ENCODE results near the gene CDC42.
"Not testable (repeated sequence)": the region's sequence is repeated elsewhere in the genome, so short reads cannot be mapped to it uniquely, and the experiment has no call there.

CDC42 gene

GRCh38 chr1:22052115-22053016 is at the start of gene CDC42:
Gene CDC42 (plus strand): TSS chr1:22052709. CDS start chr1:22078479, 25,770 bp downstream.
- peak; percentile 97 for DNase-seq (ENCODE audit: low spot score)

DNA sequence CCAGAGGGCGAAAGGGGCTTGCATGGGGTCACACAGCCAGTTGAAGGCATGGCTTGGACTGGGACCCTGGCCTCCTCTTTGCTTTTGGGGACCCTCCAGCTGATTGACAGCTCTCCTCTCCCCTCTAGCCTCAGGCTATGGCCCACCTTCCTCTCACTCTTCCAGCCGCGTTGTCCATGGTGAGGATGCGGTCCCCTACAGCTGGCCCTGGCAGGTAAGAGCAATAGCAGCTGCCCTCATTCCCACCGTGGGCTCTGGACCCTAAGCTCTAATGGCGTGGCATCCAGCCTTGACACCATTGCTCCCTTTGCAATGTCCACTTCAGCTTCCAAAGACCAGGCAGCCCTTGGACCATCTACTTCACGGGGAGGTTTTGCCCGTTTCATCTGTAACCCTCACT is 49.6 kb upstream of the CDC42 start:
- DNase-seq (ENCODE audit: low spot score): not testable (repeated sequence)

DNA sequence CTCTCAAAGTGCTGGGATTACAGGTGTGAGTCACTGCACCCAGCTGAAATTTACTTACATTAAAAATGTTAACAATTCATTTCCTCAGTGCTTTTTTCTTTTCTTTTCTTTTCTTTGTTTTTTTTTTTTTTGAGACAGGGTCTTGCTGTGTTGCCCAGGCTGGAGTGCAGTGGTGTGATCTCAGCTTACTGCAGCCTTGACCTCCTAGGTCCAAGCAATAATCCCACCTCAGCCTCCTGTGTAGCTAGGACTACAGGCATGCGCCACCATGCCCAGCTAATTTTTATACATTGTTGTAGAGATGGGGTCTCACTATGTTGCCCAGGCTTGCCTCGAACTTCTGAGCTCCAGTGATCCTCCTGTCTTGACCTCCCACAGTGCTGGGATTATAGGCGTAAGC is 48.5 kb upstream of the CDC42 start:
- not testable (repeated sequence) for DNase-seq (ENCODE audit: low spot score)

DNA sequence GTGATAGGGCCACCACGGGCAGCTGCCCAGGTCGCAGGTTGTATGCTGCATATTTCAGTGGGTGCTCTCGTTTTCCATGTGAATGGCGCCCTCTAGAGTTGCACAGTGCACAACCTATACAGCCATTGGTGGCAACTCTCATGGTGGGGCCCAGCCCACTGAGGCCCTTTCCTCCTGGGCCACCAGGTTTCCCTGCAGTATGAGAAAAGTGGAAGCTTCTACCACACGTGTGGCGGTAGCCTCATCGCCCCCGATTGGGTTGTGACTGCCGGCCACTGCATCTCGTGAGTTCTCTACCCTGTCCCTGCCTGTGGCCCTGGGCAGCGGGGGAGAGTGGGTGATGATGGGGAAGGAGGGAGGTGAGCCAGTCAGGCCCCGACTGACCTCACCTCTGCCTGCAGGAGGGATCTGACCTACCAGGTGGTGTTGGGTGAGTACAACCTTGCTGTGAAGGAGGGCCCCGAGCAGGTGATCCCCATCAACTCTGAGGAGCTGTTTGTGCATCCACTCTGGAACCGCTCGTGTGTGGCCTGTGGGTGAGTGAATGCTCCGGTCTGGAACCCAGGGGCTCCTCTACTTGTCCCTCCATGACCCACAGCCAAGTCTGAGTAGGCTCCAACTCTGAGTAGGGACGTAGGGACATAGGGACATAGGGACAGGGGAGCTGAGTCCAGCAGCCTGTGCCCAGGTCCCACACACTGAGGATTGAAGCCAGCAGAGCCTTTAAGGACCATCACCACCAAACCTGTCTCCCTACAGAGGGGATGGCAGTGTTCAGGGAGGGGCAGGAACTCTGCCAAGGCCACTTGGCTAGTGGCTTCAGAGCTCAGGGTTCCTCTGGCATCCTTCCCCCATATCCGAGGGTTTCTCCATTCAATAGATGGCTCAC is 47.0 kb upstream of the CDC42 start:
- peak; percentile 52 for DNase-seq (ENCODE audit: low spot score)

DNA sequence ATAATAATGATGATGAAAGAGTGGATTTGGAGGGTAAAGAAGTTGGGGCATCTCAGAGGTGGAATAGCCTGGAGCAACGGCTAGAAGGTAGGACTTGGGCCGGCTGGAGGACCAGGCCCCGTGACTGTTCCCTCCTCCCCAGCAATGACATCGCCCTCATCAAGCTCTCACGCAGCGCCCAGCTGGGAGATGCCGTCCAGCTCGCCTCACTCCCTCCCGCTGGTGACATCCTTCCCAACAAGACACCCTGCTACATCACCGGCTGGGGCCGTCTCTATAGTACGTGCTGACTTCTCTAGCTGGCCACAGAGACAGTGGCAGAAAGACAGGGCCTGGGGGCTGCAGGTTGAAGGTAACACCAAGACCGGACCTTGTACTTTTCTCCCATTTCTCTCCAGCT is 45.8 kb upstream of the CDC42 start:
- not testable (repeated sequence) for DNase-seq (ENCODE audit: low spot score)

DNA sequence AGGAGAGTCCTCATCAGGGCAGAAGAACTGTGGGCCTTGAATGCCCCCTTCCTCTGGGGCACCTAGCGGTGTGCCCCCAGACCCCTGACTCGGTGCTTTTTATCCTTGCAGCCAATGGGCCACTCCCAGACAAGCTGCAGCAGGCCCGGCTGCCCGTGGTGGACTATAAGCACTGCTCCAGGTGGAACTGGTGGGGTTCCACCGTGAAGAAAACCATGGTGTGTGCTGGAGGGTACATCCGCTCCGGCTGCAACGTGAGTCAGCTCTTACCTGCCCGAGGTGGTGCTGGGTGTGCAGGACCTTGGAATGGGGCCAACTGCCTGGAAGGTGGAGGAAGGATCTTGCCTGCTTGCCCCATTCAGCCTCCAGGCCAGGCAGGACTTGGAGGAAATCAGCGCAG is 45.2 kb upstream of the CDC42 start:
- not testable (repeated sequence) for DNase-seq (ENCODE audit: low spot score)

DNA sequence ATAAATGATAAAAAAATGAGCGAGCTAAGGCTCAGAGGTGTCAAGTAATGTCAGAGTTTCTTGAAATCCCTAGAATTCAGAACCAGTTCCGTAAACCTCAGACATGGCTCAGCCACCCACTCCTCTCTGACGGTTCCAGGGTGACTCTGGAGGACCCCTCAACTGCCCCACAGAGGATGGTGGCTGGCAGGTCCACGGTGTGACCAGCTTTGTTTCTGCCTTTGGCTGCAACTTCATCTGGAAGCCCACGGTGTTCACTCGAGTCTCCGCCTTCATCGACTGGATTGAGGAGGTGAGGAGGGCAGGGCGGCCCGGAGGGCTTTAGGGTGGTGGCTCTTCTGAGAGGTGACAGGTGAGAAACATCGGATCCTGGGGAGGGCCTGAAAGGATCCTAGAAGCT is 42.9 kb upstream of the CDC42 start:
- DNase-seq (ENCODE audit: low spot score): not testable (repeated sequence)

DNA sequence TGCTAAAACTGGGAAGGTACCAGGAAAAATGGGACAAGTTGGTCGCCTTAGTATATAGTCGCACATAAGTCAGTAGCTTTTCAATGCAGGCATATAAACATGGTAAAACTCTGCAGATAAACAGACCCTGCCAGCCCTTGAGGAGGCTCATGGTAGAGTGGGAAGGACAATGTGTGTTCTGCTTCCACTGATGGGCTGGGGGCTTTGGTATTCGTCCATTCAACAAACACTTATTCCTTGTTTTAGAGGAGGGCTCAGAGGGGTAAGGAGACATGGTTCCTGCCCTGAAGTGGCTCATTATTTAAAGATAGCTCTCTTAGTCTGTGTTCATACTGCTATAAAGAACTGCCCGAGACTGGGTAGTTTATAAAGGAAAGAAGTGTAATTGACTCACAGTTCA is 39.8 kb upstream of the CDC42 start:
- not testable (repeated sequence) for DNase-seq (ENCODE audit: low spot score)

GRCh38 chr1:22014575-22015206 is 37.8 kb upstream of the CDC42 start:
- not testable (repeated sequence) for DNase-seq (ENCODE audit: low spot score)

DNA sequence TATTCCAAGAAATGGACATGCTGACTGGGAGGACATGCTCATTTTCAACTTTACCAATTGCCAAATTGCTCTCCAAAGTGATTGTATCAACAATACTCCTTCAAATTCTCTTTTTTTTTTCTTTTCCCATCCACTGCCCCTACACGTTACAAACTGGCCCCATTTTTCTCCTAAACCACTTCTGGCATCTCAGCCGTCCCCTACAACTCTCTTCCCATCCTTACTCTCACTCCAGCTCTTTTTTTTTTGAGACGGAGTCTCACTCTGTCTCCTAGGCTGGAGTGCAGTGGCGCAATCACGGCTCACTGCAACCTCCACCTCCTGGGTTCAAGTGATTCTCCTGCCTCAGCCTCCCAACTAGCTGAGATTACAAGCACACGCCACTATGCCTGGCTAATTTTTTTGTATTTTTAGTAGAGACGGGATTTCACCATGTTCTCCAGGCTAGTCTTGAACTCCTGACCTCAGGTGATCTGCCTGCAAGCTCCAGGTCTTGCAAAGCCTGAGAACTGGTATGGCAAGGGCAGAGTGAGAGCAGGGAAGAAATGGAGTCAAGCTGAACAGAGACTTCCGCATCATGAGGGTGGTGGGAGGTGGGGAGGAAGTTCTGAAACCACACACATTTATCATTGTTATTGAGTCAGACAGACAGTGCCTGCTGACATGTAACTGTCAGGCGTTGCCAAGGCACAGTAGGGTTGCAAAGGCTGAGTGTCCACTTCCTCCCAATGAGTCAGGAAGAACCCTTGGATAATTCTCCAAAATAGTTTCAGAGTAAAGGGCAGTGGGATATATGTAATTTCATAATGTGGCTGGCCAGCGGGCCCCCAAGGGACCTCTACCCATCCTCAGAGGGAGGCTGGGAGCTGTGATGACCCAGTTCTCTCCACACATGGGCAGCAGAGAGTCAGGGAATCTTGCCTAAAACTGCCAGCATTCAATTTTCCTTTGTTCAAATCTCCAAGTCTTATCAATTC is 33.6 kb upstream of the CDC42 start:
- peak; percentile 75 for DNase-seq (ENCODE audit: low spot score)

GRCh38 chr1:22021061-22021460 is 31.4 kb upstream of the CDC42 start:
- no peak for DNase-seq (ENCODE audit: low spot score)

- peak; percentile 93 for DNase-seq (ENCODE audit: low spot score)
These were observed 27.8 kb upstream of the CDC42 start for GRCh38 chr1:22024485-22025367.

DNA sequence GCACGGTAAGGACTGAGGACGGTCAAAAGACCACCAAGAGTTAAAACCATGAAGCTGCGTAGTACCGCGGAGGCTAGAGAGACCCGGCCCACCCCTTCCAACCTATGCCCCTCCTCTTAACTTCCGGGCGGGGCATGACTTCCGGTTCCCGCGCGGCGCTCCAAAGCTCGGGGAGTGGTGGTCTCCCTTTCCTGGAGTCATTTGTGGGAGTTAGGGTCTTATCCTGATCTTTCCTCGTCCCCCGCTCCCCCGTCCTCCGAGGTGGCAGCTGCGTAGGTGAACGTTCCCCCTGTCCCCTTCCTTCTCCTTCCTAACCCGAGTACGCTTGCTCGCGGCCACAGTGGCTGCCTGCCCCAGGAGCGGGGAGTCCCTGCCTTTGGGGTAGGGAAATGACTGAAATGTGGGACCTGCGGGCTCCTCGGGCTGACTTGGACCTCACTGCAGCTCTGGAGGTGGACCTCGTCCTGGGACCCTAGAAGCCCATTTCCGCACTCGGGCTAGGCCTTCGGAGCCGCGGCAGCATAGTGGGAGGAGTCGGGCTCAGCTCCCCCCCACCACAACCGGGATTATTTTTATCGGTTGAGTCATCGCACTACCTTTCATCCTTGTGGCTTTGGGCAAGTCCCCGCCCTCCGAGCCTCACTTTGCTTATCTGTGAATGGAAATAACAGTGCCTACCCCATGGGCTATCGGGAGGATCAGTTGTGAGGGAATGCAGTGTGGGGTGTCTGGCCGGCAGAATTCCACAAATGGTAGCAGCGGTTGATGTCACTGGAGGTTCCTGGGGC is 26.9 kb upstream of the CDC42 start:
- DNase-seq (ENCODE audit: low spot score): peak; percentile 96

GRCh38 chr1:22026924-22027289 is 25.6 kb upstream of the CDC42 start:
- no peak for DNase-seq (ENCODE audit: low spot score)

GRCh38 chr1:22030057-22030456 is 22.5 kb upstream of the CDC42 start:
- no peak for DNase-seq (ENCODE audit: low spot score)

- DNase-seq (ENCODE audit: low spot score): no peak
These were observed 22.0 kb upstream of the CDC42 start for GRCh38 chr1:22030473-22030872.

DNA sequence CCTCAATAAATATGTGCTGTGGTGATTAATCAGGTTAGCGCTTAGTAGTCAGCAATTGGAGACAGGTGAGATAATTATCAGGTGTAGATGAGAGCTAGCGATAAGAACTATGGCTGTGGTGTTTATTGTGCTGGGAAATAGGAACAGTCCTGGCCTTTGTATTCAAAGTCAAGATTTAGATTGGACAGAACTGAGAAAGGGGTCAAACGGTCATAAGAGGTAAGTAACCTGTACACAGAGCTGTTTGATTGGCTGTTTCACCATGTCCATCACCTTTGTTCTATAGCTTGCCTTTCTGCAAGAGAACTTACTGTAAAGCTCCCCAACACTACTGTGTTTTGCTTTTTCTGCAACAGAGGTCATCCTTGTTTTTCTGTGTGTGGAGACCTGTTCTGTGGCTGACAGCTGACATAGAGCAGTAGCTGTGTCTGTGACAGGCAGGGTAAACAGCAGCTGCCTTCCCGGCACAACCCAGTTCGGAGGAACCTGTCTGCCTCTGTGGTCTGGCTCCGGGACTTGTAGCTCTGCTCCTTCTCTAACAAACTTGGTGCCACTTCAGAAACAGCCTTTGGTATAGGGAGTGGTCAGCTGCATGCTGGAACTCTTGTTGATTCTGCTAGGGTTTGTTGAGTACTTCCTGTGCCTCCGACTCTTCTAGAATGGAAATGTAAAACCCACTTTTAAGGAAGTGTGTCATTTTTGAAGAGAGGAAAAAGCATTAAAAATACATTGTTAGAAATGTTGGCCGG is 21.1 kb upstream of the CDC42 start:
- no peak for DNase-seq (ENCODE audit: low spot score)

- DNase-seq (ENCODE audit: low spot score): not testable (repeated sequence)
These were observed 17.7 kb upstream of the CDC42 start for GRCh38 chr1:22034834-22035233.

DNA sequence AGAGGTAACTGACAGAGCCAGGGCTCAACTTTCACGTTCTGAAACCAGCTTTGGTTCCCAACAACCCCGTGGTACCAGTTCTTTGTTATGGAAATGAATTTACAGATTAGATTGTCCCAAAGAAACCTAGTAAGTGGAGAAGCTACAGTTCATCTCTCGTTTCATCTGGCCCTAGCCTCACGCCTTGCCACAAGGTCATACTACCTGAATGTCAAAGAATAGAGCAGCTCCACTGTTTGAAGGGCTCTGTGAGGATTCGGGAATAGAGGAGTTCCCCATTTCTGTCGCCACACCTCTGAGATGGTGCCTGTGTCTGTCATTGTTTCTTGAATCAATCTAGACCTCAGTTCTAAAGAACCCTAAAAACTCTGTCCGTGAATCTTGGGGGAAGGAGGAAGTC is 15.0 kb upstream of the CDC42 start:
- no peak for DNase-seq (ENCODE audit: low spot score)

All from NAMALWA (cell line).